Activated CD4-positive, CD25-positive, alpha-beta regulatory T cell treated with anti-CD3 and anti-CD28 coated beads, Interleukin-2, amount 50 U/mL, for 72 hours (primary cell): ENCODE results near the gene CENPB.
"Not testable (repeated sequence)": the region's sequence is repeated elsewhere in the genome, so short reads cannot be mapped to it uniquely, and the experiment has no call there.

Experiments
- DNase-seq: peaks from one replicate; pipeline ENCODE4 v3.0.0; 2021

CENPB gene

GRCh38 chr20:3811467-3812258 is 25.1 kb upstream of the CENPB start:
- peak; percentile 87 for DNase-seq

DNA sequence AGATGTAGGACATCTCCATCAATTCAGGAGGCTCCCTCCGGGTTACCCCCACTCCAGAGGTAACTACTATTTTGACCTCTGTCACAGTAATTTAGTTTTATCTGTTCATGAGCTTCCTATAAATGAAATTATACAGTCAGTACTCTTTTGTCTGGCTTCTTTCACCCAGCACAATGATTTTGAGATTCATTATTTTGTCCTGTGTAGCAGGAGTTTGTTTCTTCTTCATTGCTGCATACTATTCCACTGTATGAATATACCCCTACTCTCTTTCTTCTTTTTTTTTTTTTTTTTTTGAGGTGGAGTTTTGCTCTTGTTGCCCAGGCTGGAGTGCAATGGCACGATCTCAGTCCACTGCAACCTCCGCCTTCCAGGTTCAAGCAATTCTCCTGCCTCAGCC is 22.0 kb upstream of the CENPB start:
- DNase-seq: no peak

GRCh38 chr20:3804781-3805180 is 18.2 kb upstream of the CENPB start:
- DNase-seq: no peak

DNA sequence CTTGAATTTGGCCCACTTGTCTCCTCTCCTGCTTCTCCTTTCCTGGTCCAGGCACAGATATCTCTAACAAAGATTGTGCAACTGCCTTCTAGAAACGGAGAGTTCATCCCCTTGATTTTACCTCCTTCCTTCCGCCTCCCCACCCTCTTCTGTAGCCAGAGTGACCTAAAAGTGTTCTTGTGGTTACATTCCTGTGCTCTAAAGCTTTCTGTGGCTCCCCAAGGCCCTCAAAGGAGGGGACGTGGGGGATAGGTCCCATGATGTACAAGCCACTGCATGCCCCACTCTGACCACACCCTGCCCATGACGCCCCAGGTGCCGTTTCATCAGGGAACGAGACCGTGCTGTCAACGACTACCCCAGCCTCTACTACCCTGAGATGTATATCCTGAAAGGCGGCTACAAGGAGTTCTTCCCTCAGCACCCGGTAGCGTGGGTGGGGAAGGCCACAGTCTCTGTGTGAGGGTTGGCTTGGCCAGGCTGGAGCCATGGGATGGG is 17.8 kb upstream of the CENPB start:
- no peak for DNase-seq

DNA sequence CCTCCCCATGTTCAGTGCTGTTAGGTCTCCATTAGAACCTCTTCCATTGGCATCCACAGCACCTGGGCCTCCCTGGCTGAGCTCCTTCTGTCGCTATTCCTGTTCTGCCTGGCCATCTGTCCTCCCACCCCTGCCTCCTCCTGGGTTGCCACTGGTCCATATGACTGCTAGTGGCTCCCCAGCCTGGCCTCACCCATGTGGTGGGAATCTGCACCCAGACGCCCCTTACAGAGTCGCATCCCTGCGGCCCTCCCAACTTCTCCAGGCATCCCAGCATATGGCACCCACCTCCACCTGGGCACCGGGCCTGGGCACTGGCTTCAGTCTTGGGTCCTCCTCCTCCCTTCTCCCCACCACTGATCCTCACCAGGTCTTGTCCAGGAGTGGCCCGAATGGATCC is 17.3 kb upstream of the CENPB start:
- DNase-seq: no peak

DNA sequence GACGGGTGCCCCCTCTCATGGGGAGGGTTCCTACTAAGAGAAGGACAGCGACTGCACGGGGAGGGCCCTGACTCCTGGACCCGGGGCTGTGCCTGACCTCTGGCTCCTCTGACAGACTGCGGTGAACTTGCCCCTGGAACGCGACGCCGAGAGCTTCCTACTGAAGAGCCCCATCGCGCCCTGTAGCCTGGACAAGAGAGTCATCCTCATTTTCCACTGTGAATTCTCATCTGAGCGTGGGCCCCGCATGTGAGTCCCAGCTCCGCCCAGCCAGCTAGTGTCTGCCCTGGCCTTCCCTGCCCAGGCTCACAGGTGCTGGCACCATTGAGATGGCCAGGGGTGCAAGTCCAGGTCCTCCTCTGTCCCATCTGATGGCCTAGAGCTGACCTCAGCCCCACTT is 16.7 kb upstream of the CENPB start:
- DNase-seq: no peak

GRCh38 chr20:3802524-3803239 is 16.1 kb upstream of the CENPB start:
- DNase-seq: no peak

DNA sequence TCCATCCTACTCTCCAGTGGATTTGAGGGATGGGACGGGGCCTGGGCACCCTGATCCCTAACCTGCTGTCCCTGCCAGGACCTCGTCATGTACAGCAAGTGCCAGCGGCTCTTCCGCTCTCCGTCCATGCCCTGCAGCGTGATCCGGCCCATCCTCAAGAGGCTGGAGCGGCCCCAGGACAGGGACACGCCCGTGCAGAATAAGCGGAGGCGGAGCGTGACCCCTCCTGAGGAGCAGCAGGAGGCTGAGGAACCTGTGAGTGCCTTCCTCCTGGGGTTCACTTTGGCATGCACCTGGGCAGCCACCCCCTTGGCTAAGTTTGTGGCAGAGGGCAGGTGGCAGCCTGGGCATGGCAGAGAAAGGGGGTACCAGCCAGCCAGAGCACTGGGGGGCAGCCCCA is 15.3 kb upstream of the CENPB start:
- no peak for DNase-seq

- no peak for DNase-seq
These were observed 14.8 kb upstream of the CENPB start for GRCh38 chr20:3801299-3801698.

GRCh38 chr20:3800878-3801260 is 14.3 kb upstream of the CENPB start:
- DNase-seq: no peak

- DNase-seq: no peak
These were observed 13.8 kb upstream of the CENPB start for GRCh38 chr20:3800256-3800877.

DNA sequence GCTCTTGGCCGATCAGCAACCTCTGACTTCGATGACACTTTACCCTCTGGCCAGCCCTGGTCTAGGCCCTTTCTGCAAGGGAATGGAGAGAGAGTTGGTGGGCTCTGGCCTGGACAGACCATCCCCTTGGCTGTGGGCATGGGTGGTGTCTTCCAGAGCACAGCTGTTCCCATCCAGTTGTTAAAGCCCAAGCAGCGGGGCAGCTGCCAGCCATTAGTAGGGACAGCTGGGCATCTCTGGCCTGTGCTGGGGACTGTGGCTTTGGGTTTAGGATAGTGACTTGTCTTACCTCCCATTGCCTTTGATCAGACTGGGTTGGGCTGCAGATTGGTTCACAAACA is 12.3 kb upstream of the CENPB start:
- DNase-seq: no peak

GRCh38 chr20:3798373-3798768 is 11.8 kb upstream of the CENPB start:
- DNase-seq: no peak

- no peak for DNase-seq
These were observed 11.2 kb upstream of the CENPB start for GRCh38 chr20:3797592-3798372.

GRCh38 chr20:3797226-3797545 is 10.6 kb upstream of the CENPB start:
- no peak for DNase-seq

- DNase-seq: no peak
These were observed 10.1 kb upstream of the CENPB start for GRCh38 chr20:3796477-3797225.

DNA sequence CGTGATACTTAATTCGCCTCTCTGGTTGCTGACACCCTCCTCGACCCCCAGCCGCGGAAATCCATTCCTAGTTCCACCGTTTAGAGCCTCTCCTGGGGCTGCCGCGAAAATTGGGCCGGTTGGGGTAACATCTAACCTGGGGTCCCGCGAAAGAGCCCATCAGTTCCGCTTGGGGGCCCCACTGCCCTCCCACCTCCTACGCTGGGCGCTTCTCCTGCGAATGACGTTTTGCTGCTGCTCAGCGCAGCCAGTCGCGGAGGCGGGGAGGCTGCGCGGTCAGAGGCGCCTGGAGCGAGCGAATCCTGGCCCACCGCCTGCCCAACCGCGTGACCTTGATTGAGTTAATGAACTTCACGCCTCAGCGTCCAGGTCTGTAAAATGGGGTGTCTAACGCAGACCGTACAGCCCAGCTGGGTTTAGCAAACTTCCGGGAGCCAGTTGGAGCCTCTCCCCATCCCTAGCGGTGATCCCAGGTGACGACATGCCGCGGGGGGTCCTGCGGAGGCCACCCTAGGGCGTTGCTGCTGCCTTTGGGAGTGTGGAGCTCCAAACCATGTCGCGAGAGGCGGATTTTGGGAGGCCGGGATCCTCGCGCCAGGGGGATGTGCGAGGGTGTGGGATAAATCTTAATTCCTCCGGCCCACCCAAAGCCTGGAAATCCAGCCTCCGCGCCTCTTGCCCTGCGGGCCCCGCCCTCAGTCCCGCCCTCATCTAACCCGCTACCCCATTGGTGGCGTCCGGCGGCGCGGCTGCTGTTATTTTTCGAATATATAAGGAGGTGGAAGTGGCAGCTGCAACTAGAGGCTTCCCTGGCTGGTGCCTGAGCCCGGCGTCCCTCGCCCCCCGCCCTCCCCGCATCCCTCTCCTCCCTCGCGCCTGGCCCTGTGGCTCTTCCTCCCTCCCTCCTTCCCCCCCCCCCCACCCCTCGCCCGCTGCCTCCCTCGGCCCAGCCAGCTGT is 9.2 kb upstream of the CENPB start, which contains the start of gene CDC25B:
Gene CDC25B, plus strand, starts transcription at position 800 of the 958 bp plus-strand sequence. CDS start 222 bp downstream, outside the sequence.
- DNase-seq: peak; percentile 83

- no peak for DNase-seq
These were observed 8.3 kb upstream of the CENPB start for GRCh38 chr20:3794701-3795420.

- not testable (repeated sequence) for DNase-seq
These were observed 7.6 kb upstream of the CENPB start for GRCh38 chr20:3794168-3794567.

DNA sequence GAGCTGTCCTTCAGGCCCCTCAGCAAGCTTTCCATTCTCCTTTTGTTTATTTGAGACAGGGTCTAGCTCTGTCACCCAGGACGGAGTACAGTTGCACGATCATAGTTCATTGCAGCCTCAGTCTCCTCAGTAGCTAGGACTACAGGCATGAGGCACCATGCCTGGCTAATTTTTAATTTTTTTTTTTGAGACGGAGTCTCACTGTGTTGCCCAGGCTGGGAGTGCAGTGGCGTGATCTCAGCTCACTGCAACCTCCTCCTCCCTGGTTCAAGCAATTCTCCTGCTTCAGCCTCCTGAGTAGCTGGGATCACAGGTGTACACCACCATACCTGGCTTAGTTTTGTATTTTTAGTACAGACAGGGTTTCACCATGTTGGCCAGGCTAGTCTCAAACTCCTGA is 2.7 kb upstream of the CENPB start:
- DNase-seq: not testable (repeated sequence)
